ENCODE measurements around the gene FAM20B.
"Not testable (repeated sequence)": the region's sequence is repeated elsewhere in the genome, so short reads cannot be mapped to it uniquely, and the experiment has no call there.

Gene FAM20B, protein sequence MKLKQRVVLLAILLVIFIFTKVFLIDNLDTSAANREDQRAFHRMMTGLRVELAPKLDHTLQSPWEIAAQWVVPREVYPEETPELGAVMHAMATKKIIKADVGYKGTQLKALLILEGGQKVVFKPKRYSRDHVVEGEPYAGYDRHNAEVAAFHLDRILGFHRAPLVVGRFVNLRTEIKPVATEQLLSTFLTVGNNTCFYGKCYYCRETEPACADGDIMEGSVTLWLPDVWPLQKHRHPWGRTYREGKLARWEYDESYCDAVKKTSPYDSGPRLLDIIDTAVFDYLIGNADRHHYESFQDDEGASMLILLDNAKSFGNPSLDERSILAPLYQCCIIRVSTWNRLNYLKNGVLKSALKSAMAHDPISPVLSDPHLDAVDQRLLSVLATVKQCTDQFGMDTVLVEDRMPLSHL

DNA sequence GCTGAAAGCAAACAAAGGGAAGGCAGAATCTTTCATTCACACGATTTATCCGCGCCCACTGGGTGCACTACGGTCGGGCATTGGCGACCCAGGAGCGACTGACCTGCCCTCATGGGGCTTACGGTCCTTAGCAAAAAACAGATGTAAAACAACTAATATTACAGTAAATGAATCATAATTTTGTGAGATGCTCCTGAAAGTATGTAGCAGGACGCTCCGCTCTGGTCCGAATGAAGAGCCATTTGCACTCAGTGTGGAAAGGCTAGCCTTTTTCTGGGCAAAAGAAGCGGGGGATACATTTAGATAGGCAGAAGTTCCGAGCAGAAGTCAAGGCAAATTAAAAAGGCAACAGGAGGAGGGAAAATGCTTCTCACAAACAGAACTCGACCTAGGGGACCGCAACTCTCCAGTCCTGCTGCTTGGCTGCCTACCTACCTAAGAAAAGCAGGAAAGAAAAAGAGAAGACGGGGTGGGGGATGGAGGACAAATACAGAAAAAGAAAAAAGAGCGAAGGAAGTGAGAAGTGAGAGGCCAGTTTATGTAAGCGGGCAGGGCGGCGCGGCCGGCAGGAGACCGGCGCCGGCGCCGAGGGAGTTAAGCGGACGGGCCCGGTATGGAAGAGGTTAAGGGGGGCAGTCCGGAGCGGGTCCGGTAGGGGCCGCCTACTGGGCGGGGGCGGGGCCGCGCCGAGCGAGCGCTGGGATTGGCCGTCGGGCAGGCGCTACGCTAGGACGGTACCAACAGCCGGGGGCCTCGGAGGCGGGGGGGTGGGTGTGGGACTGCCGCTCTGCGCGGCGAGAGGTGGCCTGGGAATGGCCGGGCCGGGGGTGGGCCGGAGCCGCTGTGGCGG lies at the start of gene FAM20B:
Gene FAM20B, plus strand, starts transcription at position 770 of the 850 bp plus-strand sequence. CDS start 17,954 bp downstream, outside the sequence.
- peak; percentile 92 for DNase-seq

DNA sequence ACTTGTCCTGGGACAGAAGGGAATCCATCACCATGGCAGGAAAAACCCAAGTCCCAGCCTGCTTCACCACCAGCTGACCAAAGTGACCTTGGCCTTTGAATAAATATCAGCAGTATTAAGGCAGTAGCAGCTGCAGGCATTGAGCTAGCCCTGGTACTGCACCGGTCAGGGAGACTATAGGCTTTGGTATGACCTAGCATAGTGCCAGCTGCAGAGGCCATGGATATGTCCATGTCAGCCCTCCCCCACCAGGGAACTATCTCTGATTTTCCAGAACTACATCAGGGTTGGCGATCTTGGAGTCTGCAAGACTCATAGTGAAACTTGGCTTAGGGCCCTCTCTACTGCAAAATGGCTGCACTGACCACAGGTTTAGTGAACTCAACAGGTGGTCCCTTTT lies 49.2 kb upstream of the FAM20B start:
- DNase-seq, result no peak

- DNase-seq, result no peak
Observed at GRCh38 chr1:178986204-178986603, 39.5 kb upstream of the FAM20B start.

- not testable (repeated sequence) for DNase-seq
Observed at GRCh38 chr1:178988198-178988597, 37.5 kb upstream of the FAM20B start.

DNA sequence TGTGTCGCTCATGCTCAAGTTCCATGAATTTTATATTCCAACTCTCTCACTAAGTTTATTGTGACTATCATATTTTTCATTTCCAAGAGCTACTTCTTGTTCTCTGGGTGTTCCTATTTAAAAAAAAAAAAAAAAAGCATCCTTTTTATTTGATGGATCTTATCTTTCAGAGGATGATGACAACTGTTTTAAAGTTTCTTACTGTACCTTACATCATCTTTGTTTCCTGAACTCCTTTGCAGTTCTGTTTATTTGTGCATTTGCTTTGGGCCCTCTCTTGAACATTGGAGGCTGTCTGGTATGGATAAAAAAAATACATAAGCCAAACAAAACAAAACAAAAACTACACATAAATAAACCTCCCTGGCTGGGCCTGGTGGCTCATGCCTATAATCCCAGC lies 32.1 kb upstream of the FAM20B start:
- DNase-seq, result no peak

GRCh38 chr1:178997428-178997827 lies 28.3 kb upstream of the FAM20B start:
- DNase-seq, result no peak

DNA sequence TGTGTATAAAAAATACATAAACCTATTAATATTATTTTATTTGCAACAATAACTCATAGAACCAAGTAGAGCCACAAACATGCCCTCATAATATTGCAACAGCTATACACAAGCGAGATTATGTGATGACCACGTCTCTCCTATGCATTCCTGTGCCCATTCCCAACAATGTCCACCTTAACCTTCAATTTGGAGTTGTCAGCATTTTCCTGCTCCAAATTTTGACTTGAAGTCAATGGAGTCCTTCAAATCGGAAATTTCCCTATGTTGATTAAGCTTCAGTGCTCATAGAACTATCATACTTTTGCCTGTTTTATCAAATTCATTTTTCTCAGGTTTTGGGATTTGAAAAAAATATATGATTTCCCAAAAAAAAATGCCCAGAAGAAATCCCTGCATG lies 27.4 kb upstream of the FAM20B start:
- DNase-seq, result no peak

- DNase-seq, result no peak
Observed at GRCh38 chr1:178999061-178999460, 26.6 kb upstream of the FAM20B start.

- DNase-seq, result no peak
Observed at GRCh38 chr1:179001451-179001850, 24.2 kb upstream of the FAM20B start.

DNA sequence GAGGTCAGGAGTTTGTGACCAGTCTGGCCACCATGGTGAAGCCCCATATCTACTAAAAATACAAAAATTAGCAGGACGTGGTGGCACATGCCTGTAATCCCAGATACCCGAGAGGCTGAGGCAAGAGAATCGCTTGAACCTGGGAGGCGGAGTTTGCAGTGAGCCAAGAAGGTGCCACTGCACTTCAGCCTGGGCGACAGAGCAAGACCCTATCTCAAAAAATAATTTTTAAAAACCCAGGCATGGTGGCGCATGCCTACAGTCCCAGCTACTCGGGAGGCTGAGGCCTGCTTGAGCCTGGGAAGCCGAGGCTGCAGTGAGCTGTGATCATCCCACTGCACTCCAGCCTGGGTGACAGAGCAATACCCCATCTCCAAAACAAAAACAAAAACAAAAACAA lies 23.6 kb upstream of the FAM20B start:
- not testable (repeated sequence) for DNase-seq

DNA sequence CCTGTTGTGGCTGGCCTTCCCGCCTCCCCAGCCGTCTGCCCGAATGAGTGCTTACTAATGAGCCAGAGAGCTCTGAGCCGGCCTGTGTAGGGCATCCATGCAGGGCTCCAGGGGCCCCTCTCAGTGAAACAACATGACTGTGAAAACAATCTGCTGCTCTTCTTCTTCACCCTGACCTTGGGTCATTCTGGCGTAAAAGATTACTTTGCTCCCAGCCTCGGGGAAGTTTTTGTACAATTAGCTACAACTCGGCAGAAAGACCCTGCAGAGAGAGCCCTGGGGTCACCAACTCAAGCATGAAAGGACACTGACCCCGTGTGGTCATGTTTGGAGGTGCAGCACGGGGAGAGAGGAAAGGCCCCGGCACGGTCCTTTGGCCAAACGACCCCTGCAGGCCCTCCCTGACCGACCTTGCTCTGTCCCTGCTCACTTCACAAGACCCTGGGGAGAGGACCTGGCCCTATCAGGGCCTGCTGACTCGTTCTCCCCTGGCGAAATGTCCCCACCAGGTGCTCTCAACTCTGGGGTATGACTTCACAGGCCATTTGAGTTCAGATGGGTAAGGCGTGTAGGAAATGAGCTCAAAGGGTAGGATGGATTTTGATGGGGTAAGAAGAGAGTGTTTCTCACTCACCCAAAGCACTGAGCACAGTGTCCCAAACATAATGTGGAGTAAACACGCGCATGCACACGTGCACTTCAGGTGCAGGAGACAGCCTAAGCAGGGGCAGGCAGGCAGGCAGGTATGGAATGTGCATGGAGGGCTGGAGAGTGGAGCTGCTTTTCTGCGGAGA lies 22.9 kb upstream of the FAM20B start:
- DNase-seq, result peak; percentile 54

GRCh38 chr1:179003512-179004066 lies 22.1 kb upstream of the FAM20B start:
- no peak for DNase-seq

GRCh38 chr1:179007233-179007632 lies 18.5 kb upstream of the FAM20B start:
- no peak for DNase-seq

DNA sequence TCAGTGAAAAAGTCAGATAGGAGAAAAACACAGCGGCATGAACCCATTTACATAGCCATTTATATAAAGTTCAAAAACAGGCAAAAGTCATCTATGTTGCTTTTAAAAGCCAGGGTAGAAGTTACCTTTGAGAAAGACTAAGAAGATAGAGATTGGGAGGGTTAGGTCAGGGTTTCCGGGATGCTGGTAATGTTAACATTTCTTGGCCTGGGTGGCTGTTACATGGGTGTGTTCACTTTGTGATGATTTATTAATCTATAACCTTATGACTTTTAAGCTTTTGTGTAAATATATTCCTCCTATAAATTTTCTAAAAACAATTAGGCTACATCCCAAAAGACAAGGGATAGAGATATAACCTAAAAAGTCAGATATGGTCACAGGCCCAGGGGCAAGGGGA lies 15.0 kb upstream of the FAM20B start:
- no peak for DNase-seq

DNA sequence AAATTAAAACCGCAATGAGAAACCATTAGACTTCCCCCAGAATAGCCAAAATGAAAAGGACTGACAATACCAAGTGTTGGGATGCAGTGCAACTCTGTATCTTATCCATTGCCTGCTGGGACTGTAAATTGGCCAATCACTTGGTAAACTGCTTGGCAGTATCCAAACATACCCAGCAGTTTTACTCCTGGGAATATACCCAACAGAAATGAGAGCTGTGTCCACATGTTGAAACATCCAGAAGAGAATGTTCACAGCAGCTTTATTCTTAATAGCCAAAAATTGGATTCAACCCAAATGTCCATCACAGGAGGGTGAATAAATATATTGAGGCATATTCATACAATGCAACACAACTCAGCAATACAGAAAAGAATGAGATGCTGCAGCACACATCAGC lies 13.7 kb upstream of the FAM20B start:
- no peak for DNase-seq

- no peak for DNase-seq
Observed at GRCh38 chr1:179014123-179014522, 11.6 kb upstream of the FAM20B start.

DNA sequence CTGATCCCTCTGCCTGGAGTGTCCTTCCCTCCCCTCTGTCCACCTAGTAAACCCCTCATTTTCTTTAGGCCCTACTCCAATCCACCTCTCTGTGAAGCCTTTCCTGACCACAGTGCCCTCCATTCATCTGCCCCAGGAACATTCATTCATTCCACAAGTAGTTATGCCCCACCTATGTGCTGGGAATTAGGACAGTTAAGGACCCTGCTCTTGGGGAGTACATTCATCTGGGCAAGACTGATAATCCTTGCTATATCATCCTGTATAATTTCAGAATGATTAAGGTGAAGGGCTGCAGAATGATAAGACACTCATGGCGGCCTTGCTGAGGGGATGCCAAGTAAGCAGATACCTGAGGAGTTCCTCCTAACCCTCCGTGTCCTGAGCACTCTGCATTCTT lies 10.3 kb upstream of the FAM20B start:
- DNase-seq, result no peak

- DNase-seq, result peak; percentile 43
Observed at GRCh38 chr1:179016706-179017382, 8.8 kb upstream of the FAM20B start.

DNA sequence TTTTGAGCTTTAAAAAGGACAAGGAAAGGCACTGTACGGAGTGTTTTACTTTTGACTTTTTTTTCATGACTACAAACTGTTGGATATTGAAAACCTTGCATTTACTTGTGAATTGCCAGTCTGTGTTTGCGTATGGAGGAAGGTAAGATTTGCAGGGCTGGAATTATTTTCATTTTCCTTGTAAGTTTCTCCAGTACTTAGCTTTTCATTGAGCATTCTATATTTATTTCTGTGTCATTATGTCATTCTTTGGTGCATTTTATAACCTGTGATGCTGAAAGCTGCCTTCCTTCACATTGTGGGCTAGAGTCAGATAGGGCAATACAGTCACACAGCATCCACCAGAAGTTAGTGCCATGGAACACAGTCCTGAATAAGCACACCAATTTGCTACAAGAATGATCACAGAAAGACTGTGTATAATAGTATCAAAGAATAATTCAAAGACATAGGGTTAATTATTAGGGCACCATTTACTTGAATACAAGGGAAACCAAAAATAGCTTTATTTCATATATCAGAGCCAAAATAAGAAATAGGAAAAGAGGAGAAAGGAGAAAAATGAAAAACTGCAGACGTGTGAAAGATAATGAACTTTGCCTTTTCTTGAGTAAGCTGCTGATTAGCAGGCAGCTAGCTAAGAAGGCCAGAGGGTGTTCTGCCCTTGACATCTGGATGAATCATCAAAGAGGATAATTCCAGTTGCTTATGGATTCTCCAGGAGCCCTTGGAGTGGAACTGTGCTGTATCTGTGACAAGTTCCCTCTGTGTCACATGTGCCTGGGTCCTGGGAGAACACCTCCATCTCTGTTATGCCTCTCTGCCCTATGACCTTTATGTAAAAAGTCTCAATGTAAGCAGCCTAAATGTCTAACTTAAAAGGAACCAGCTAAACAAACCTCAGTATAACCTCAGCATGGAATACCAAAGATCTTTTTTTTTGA lies 8.0 kb upstream of the FAM20B start:
- DNase-seq, result no peak

GRCh38 chr1:179021873-179022272 lies 3.8 kb upstream of the FAM20B start:
- DNase-seq, result no peak

Measured in CD4-positive, alpha-beta T cell treated with Interferon gamma for 1 hour (primary cell).